GM19467 (cell line): Measurements from ENCODE around the gene CASKIN1.

Experiments
- ATAC-seq: cut with Tn5 transposase; IDR thresholded peaks from one replicate; pipeline ENCODE4 v1.9.1; 2021; ENCODE audit warnings: mild to moderate bottlenecking, moderate library complexity; ENCODE audit not compliant: unreplicated experiment

The CASKIN1 gene

DNA sequence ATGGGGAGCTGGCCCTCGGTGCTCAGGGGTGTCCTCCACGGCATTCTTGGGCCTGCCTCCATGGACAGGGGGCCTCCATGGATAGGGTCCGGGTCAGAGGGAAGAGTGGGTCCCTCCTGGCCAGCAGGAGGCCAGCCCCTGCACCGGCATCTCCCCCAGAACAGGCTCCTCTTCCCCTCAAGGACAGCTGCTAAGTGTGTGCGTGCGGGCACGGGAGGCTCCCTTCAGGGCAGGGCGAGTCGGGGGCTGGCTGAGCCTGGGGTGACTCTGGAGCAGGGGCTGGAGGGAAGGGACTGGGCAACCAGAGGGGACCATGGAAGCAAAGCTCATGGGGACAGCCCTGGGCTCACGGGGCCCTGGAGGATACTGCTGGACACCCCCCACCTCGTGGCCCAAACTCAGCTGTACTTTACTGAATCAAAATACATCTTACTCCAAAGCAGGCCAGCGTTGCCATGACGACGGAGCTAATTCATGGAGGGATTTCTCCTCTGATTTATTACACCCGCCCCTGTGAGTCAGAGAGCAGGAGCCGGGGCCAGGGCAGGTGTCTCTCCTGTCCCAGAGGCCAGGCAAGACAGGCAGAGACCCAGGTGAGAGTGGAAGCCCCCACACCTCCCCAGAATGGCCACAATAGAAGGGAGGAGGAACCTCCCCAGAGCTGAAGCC lies 2.1 kb downstream of the CASKIN1 start:
- no peak for ATAC-seq

DNA sequence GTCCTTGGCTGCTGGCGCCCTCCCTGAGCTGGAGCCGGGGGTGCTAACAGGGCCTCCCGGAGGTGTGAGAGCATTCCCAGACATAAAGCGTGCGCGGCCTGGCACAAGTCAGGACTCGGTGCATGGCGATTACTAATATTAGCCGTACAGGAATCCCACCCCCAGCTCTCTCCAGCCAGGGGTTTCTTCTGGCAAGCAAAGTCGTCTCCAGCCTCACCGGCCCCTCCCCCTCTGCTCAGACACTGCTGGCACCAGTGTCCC lies 5.0 kb downstream of the CASKIN1 start:
- no peak for ATAC-seq

DNA sequence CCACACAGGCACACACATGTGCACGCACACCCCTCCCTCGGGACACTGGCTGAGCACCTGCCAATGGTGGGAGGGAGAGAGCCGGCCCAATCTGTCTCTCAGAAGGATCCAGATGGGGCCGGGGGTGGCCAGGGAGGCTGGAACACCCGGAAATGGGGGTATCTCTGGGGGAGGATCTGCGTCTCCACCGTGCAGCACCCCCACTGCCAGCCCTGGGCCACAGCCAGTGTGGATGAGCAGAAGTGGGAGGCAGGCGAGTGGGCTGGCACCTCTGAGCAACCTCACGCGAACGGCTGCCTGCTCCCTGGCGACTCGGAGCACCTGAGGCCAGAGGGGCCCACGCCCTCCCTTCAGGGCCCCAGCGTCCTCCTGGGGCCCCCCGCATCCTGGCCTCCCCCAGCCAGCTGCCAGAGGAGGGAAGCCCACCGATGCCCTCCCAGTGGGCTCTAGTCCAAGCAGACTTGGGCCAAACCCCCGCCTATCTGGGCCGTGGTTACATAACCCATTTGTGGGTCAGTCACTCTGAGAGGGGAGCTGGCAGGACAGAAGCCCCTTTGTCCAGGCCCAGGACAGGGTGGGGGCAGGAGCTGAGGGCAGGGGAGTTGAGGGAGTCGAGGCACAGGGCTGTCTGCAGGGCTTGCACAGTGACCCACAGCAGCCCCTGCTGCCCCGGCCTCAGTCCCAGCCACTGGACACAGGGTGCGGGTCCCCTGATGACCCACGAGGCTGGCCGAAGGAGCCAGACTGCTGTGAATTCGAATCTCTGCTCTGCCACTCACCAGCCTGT lies 5.6 kb downstream of the CASKIN1 start:
- ATAC-seq, result no peak

DNA sequence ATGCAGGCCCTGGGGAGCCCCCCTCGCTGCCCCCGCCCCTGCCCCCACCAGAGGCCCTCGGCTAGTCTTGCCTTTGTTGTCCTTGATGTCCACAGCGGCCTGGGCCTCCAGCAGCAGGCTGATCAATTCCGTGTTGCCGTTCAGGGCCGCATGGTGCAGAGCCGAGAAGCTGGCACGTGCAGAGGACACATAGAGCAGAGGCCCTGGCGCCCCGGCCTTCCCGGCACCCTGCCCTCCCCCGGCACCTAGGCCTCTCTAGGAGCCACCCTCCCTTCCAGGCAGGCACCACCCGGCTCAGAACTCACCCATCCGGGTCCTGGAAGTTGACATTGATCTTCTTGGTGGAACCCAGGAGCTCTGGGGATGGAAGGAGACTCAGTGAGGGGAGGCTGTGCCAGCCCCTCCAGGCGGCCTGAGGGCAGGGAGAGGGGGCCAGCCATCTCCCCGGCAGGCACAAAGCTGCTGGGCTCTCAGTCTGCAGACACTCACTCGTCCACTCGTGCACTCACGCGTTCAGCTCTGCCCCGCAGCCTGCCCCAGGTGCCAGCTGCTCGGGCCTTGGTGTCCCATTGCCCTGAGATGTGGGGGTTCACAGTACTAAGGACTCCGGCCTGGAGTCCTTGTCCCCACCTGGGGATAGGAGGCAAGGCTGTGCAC lies 6.3 kb downstream of the CASKIN1 start:
- ATAC-seq, result no peak

GRCh38 chr16:2189252-2189893 lies 7.0 kb downstream of the CASKIN1 start:
- ATAC-seq, result no peak

- ATAC-seq, result no peak
These were observed 8.0 kb downstream of the CASKIN1 start for GRCh38 chr16:2188395-2188794.

GRCh38 chr16:2187212-2187611 lies 9.2 kb downstream of the CASKIN1 start:
- no peak for ATAC-seq

DNA sequence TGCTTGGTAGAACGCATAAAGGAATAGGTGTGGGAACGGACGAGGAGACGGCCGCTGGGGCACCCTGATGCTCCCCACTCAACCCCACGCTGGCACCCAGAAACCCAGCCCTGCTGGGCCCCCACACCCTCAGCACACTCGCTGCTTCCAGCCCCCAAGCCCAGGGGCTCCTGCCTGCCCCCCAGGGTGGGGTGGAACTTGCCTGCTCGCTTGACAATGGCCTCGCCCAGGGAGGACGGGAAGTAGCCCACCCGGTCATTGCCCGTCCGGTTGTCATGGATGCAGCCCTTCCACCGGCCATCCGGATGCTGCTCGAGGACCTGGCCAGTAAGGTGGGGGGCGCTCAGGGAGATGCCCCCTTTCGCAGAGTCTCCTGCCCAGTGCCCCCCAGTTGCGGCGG lies 9.9 kb downstream of the CASKIN1 start:
- ATAC-seq, result no peak

DNA sequence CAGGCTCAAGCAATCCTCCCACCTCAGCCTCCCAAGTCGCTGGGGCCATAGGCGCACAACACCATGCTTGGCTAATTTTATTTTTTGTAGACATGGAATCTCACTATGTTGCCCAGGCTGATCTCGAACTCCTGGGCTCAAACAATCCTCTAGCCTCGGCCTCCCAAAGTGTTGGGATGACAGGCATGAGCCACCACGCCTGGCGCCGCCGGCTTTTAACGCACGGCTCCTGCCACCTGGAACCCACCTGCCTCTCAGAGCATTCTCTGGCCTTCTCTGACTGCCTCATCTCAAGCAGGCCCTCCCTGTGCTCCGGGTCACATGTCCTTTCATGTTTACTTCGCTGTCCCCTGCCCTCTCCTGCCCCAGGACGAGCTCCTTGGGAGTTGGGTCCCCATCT lies 10.3 kb downstream of the CASKIN1 start:
- ATAC-seq, result no peak

- ATAC-seq, result no peak
These were observed 11.4 kb downstream of the CASKIN1 start for GRCh38 chr16:2184962-2185361.

DNA sequence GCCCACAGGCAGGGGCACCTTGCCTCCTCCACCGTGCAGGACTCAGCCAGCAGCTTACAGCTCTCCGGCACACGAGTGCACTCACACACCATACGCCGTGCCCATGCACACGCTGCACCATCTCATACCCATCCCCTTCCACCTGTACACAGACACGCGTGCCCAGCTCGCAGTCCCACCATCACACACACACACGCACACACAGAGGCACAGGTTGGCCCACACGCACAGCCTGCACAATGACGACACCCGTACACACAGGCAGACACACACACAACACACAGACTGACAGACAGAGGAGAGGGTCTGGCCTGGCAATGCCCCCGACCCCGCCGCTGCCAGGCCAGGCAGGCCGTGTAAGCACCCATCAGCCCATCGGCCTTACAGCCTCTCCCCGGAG lies 12.1 kb downstream of the CASKIN1 start:
- ATAC-seq, result no peak

DNA sequence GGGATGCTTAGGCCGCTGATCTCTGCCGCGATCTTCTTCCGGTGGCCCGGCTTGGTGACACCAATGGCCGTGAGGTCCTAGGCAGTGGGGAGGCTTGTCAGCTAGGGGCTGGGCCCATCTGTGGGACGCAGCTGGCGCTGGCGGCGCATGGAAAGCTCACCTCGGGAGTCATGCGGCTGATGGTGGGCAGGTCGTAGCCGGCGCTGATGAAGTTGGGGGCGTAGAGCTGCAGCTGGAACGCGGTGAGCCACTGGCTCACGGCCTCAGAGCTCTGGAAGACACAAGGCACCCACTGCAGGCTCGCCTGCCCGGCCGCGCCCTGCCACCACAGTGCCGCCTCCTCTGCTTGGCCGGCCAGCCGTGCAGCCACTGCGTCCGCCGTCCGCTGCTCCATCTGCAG lies 12.7 kb downstream of the CASKIN1 start:
- no peak for ATAC-seq

GRCh38 chr16:2181952-2182351 lies 14.5 kb downstream of the CASKIN1 start:
- no peak for ATAC-seq

GRCh38 chr16:2180962-2181923 lies 15.2 kb downstream of the CASKIN1 start:
- ATAC-seq, result no peak

- ATAC-seq, result no peak
These were observed 15.9 kb downstream of the CASKIN1 start for GRCh38 chr16:2180461-2180860.

DNA sequence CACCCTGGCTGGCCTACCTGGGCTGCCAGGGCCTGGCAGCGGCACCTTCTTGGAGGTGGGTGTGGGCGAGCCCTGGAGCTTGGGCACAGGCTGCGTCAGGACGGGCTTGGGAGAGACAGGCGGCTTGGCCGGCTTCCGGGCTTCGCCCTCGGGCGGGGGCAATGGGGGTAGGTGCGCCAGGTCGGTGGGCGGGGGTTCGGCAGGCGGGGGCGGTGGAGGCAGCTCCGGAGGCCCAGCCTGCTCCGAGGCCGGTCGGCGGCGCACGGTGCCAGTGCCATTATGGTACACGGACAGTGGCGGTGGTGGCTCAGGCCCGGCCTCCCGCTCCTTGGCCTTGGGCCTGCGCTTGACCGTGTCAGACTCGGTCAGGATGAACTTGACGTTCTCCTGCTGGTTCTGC lies 16.8 kb downstream of the CASKIN1 start:
- no peak for ATAC-seq

- ATAC-seq, result no peak
These were observed 17.3 kb downstream of the CASKIN1 start for GRCh38 chr16:2179107-2179501.

DNA sequence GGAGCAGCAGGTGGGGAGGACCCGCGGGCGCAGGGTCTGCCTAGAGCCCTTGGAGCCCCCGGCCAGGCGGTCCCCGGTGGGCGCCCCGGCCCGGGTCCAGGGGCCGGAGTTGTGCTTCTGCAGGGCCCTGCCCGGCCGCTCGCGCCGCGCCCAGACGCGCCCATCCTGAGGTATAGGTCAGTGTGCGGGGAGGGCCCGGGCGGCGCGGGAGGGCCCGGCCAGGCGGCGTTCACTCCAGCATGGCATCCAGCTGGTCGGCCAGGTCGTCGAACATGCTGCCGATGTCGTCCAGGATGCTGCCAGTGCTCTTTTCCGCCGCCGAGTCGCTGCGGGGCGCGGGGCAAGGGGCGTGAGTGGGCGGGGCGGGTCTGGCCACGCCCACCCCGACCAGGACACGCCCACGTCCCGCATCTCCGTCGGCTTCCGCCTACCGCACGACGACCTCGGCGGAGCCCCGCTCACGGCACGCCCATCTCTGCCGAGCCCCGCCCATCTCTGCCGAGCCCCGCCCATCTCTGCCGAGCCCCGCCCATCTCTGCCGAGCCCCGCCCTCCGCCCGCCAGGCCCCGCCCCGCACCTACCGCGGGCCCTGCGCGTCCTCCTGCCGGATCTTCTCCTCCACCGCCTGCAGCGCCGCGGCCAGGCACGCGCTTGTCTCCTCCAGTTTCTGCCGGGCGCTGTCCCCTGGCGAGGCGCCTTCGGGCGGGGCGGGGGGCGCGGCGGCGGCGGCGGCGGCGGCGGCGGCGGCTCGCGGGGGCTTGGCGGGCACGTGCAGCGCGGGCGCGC lies 17.9 kb downstream of the CASKIN1 start:
- no peak for ATAC-seq

- ATAC-seq, result no peak
These were observed 18.8 kb downstream of the CASKIN1 start for GRCh38 chr16:2177561-2177960.

DNA sequence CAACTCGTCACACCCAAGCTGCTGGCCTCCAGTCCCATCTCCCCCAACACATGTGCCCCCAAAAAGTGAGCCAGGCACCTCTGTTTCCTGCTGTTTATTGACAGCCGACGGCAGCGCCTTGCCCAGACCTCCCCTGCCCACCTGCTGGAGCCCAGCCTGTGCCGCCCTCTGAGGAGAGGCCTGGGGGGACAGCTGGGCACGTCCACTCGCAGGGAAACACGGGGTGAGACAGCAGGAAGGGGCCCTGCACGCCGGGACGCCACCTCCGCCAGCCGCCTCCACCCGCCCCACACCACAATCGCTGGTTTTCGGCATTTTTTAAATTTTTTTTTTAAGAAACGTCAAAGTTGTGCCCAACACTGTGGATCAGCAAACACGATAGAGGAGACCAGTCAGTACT lies 19.3 kb downstream of the CASKIN1 start:
- ATAC-seq, result no peak
